ENCODE data around the gene GJA3. TPM values are rescaled to one million over a fixed set of nuclear protein-coding genes. Genes with fewer than 3 reads are reported as not detected.
A peak's percentile ranks its signal among the peaks of the same experiment; 100 is the strongest.

Gene GJA3
- total RNA-seq, 1 experiment from 2014 or later, result 0.56 TPM

- DNase-seq (ENCODE audit: low read depth), result no peak
Measured at GRCh38 chr13:20185366-20186056, 24.7 kb upstream of the GJA3 start.

GRCh38 chr13:20182231-20182846 is 21.5 kb upstream of the GJA3 start:
- peak; percentile 63 for DNase-seq (ENCODE audit: low read depth)

GRCh38 chr13:20181188-20181587 is 20.3 kb upstream of the GJA3 start:
- DNase-seq (ENCODE audit: low read depth), result no peak

- DNase-seq (ENCODE audit: low read depth), result no peak
Measured at GRCh38 chr13:20178156-20178555, 17.3 kb upstream of the GJA3 start.

- no peak for DNase-seq (ENCODE audit: low read depth)
Measured at GRCh38 chr13:20177049-20177831, 16.4 kb upstream of the GJA3 start.

GRCh38 chr13:20175907-20176652 is 15.2 kb upstream of the GJA3 start:
- DNase-seq (ENCODE audit: low read depth), result no peak

- DNase-seq (ENCODE audit: low read depth), result no peak
Measured at GRCh38 chr13:20175406-20175794, 14.5 kb upstream of the GJA3 start.

GRCh38 chr13:20174656-20175405 is 14.0 kb upstream of the GJA3 start:
- DNase-seq (ENCODE audit: low read depth), result peak; percentile 98

GRCh38 chr13:20173116-20173746 is 12.4 kb upstream of the GJA3 start:
- DNase-seq (ENCODE audit: low read depth), result no peak

- no peak for DNase-seq (ENCODE audit: low read depth)
Measured at GRCh38 chr13:20171364-20171763, 10.5 kb upstream of the GJA3 start.

GRCh38 chr13:20170921-20171320 is 10.1 kb upstream of the GJA3 start:
- no peak for DNase-seq (ENCODE audit: low read depth)

GRCh38 chr13:20168396-20168795 is 7.5 kb upstream of the GJA3 start:
- no peak for DNase-seq (ENCODE audit: low read depth)

- DNase-seq (ENCODE audit: low read depth), result no peak
Measured at GRCh38 chr13:20165417-20166257, 4.8 kb upstream of the GJA3 start.

- DNase-seq (ENCODE audit: low read depth), result no peak
Measured at GRCh38 chr13:20161951-20162300, 1.1 kb upstream of the GJA3 start.

GRCh38 chr13:20161275-20161950 is 561 bp upstream of the GJA3 start:
- DNase-seq (ENCODE audit: low read depth), result no peak

GRCh38 chr13:20159646-20160305 is 1.1 kb downstream of the GJA3 start:
- DNase-seq (ENCODE audit: low read depth), result peak; percentile 24

GRCh38 chr13:20157151-20157796 is 3.6 kb downstream of the GJA3 start:
- DNase-seq (ENCODE audit: low read depth), result no peak

- no peak for DNase-seq (ENCODE audit: low read depth)
Measured at GRCh38 chr13:20156702-20157101, 4.2 kb downstream of the GJA3 start.

Measured in HT1080 (cell line).